ENCODE measurements around the gene MBP. TPM values are rescaled to one million over a fixed set of nuclear protein-coding genes. Genes with fewer than 3 reads are reported as not detected.

Gene MBP
- 3.1 and 6.8 TPM in 2 replicates for total RNA-seq (2012; rRNA removed)

DNA sequence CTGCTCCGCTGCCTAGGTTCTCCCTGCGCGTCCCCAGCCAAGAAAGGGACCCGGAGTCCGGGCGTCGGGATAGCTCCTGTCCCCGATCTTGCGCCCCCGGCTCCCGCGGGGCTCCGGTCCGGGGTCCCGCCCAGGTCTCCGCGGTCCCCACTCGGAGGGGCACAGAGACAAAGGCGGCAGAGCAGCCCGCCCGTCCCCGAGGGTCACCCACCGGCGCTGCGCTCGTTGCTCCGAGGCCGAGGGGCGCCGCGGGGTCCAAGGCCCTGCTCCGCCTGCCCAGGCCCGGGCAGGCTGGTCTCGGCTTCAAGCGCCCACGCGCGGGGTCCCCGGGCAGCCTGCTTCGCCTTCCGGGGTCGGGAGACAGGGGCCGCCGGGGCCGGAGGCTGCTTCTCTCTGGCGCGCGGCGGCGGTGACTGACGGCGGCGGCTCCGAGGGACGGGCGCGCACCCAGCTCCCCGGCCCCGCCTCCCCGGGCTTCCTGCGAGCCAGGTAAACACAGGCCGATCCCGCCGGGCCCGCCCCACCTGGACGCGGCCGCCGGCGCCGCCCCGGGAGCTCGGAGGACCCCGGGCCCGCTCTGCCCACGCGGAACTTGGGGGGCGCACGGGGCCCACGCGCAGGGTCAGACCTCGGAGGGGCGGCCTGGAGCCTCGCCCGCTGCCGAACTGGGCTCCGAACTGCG is at the start of gene MBP:
TSS of gene MBP (minus strand) at position 415 of the 682 bp plus-strand sequence. CDS start 27,522 bp downstream, outside the sequence.
- Histone ChIP-seq H3K4me3 (ENCODE audit: low read length) (peak within 1 kb of the TSS; percentile 63), H3K36me3 (ENCODE audit: insufficient read depth, low read length) (no peaks in the 10 kb centered on the region), H3K9ac (ENCODE audit: low read depth, low read length) (peak within 1 kb of the TSS; percentile 71), H3K9me3 (replicated peaks; ENCODE audit: low read length) (no peaks in the 10 kb centered on the region), H3K4me1 (ENCODE audit: control insufficient read depth, insufficient read depth, low read length) (peaks cover 48% of the 10 kb centered on the region), H3K27me3 (ENCODE audit: control insufficient read depth, insufficient read depth, low read length) (peaks cover 30% of the 10 kb centered on the region), H3K4me2 (ENCODE audit: low read length) (peak within 1 kb of the TSS; percentile 80)

- no peak overlapping the region for H3K9ac ChIP-seq (ENCODE audit: low read depth, low read length)
- H3K9me3 ChIP-seq (replicated peaks; ENCODE audit: low read length) = no peaks in the 10 kb centered on the region
- no peak overlapping the region for H3K4me3 ChIP-seq (ENCODE audit: low read length)
- H3K4me1 ChIP-seq (ENCODE audit: control insufficient read depth, insufficient read depth, low read length) = no peaks in the 10 kb centered on the region
- H3K36me3 ChIP-seq (ENCODE audit: insufficient read depth, low read length) = no peaks in the 10 kb centered on the region
- H3K4me2 ChIP-seq (ENCODE audit: low read length) = no peak overlapping the region
- H3K27me3 ChIP-seq (ENCODE audit: control insufficient read depth, insufficient read depth, low read length) = peaks cover 4% of the 10 kb centered on the region
These were observed 49.5 kb upstream of the MBP start for GRCh38 chr18:77181950-77182707.

DNA sequence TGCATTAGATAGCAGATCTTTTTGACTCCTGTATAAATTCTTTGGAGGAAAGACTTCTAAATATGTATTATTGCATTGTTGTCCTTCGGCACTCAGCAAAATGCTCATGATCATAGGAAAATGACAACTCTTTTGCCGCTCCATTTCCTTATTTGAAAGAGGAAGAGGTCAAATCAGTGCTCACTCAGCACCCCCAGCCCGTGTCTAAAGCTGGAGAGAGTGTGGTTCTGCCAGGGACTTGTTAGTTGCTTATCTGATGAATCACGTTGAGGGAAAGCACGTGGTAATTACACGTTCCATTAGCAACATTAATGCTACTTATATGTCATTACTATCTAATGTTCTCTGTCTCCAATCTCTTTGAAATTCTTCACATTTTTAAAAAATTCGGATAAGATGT is 46.0 kb upstream of the MBP start:
- Histone ChIP-seq H3K27me3 (ENCODE audit: control insufficient read depth, insufficient read depth, low read length) (peaks cover 4% of the 10 kb centered on the region), H3K4me2 (ENCODE audit: low read length) (no peak overlapping the region), H3K9ac (ENCODE audit: low read depth, low read length) (no peak overlapping the region), H3K4me3 (ENCODE audit: low read length) (no peak overlapping the region), H3K4me1 (ENCODE audit: control insufficient read depth, insufficient read depth, low read length) (no peaks in the 10 kb centered on the region), H3K9me3 (replicated peaks; ENCODE audit: low read length) (no peaks in the 10 kb centered on the region), H3K36me3 (ENCODE audit: insufficient read depth, low read length) (no peaks in the 10 kb centered on the region)

GRCh38 chr18:77177009-77177408 is 44.4 kb upstream of the MBP start:
- Histone ChIP-seq H3K9ac (ENCODE audit: low read depth, low read length) (no peak overlapping the region), H3K27me3 (ENCODE audit: control insufficient read depth, insufficient read depth, low read length) (peaks cover 7% of the 10 kb centered on the region), H3K4me1 (ENCODE audit: control insufficient read depth, insufficient read depth, low read length) (no peaks in the 10 kb centered on the region), H3K36me3 (ENCODE audit: insufficient read depth, low read length) (no peaks in the 10 kb centered on the region), H3K4me3 (ENCODE audit: low read length) (no peak overlapping the region), H3K4me2 (ENCODE audit: low read length) (no peak overlapping the region), H3K9me3 (replicated peaks; ENCODE audit: low read length) (no peaks in the 10 kb centered on the region)

- no peaks in the 10 kb centered on the region for H3K36me3 ChIP-seq (ENCODE audit: insufficient read depth, low read length)
- H3K4me2 ChIP-seq (ENCODE audit: low read length) = no peak overlapping the region
- H3K27me3 ChIP-seq (ENCODE audit: control insufficient read depth, insufficient read depth, low read length) = peaks cover 19% of the 10 kb centered on the region
- H3K4me1 ChIP-seq (ENCODE audit: control insufficient read depth, insufficient read depth, low read length) = no peaks in the 10 kb centered on the region
- H3K9me3 ChIP-seq (replicated peaks; ENCODE audit: low read length) = no peaks in the 10 kb centered on the region
- H3K9ac ChIP-seq (ENCODE audit: low read depth, low read length) = no peak overlapping the region
- no peak overlapping the region for H3K4me3 ChIP-seq (ENCODE audit: low read length)
These were observed 40.9 kb upstream of the MBP start for GRCh38 chr18:77173275-77174030.

DNA sequence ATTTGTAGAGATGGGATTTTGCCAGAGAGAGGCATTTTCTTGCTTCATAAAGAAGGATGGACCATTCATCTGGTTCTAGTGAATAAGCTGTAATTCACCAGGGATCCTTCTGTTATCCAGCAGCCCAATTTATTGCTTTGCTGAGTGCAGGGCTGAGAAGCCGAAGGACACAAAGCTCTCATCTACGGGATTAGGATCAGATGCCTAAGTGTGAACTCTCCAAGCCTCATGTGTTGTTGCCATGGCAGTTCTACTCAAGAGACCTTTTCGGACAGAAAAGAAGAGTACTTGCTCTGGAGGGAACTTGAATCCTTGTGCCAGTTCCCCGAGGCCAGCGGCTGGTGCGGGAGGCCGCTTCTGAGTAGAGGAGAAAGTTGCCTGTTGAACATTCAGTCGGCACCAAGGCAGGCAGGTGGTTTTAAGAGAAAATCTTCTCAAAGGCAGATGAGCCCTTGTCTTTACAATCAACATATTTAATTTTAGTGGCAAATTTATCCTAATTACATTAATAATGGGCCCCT is 38.4 kb upstream of the MBP start:
- Histone ChIP-seq H3K9ac (ENCODE audit: low read depth, low read length) (no peak overlapping the region), H3K4me3 (ENCODE audit: low read length) (no peak overlapping the region), H3K9me3 (replicated peaks; ENCODE audit: low read length) (no peaks in the 10 kb centered on the region), H3K36me3 (ENCODE audit: insufficient read depth, low read length) (no peaks in the 10 kb centered on the region), H3K4me1 (ENCODE audit: control insufficient read depth, insufficient read depth, low read length) (peaks cover 2% of the 10 kb centered on the region), H3K27me3 (ENCODE audit: control insufficient read depth, insufficient read depth, low read length) (peaks cover 32% of the 10 kb centered on the region), H3K4me2 (ENCODE audit: low read length) (no peak overlapping the region)

DNA sequence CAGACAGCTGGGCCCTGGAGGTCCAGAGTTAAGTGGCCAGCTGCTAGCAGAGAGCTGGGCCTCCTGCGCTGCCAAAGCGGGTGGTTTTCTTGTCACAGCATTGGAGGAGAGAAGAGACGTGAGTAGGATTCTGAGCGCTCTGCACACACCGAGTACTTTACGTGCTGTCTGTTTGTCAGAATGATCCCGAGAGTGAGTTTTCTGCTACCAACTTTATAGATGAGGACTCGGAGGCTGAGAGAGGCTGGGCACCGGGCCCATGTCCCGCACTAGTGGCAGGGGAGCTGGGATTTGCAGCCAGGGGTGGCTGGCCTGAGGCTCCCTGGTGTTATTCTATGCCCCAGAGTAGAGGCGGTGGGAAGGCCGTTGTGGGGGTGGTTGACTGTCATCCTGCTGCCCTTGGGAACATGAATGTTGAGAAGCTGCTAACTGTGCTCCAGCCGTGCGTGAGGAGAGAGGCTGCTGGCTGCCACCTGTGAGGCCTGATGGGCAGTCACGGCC is 36.3 kb upstream of the MBP start:
- Histone ChIP-seq H3K27me3 (ENCODE audit: control insufficient read depth, insufficient read depth, low read length) (peaks cover 38% of the 10 kb centered on the region), H3K4me1 (ENCODE audit: control insufficient read depth, insufficient read depth, low read length) (peaks cover 7% of the 10 kb centered on the region), H3K9ac (ENCODE audit: low read depth, low read length) (no peak overlapping the region)

GRCh38 chr18:77167251-77167650 is 34.7 kb upstream of the MBP start:
- Histone ChIP-seq H3K36me3 (ENCODE audit: insufficient read depth, low read length) (no peaks in the 10 kb centered on the region), H3K27me3 (ENCODE audit: control insufficient read depth, insufficient read depth, low read length) (peaks cover 36% of the 10 kb centered on the region), H3K9me3 (replicated peaks; ENCODE audit: low read length) (no peaks in the 10 kb centered on the region), H3K4me1 (ENCODE audit: control insufficient read depth, insufficient read depth, low read length) (peaks cover 7% of the 10 kb centered on the region), H3K4me3 (ENCODE audit: low read length) (no peak overlapping the region), H3K9ac (ENCODE audit: low read depth, low read length) (no peak overlapping the region), H3K4me2 (ENCODE audit: low read length) (no peak overlapping the region)

More for the DNA sequence above, 36.3 kb upstream of the MBP start:
- Histone ChIP-seq H3K4me3 (ENCODE audit: low read length) (no peak overlapping the region), H3K36me3 (ENCODE audit: insufficient read depth, low read length) (no peaks in the 10 kb centered on the region), H3K9me3 (replicated peaks; ENCODE audit: low read length) (no peaks in the 10 kb centered on the region), H3K4me2 (ENCODE audit: low read length) (no peak overlapping the region)

GRCh38 chr18:77166523-77166922 is 33.9 kb upstream of the MBP start:
- Histone ChIP-seq H3K4me1 (ENCODE audit: control insufficient read depth, insufficient read depth, low read length) (peaks cover 7% of the 10 kb centered on the region), H3K9me3 (replicated peaks; ENCODE audit: low read length) (no peaks in the 10 kb centered on the region), H3K4me3 (ENCODE audit: low read length) (no peak overlapping the region), H3K27me3 (ENCODE audit: control insufficient read depth, insufficient read depth, low read length) (peaks cover 36% of the 10 kb centered on the region), H3K36me3 (ENCODE audit: insufficient read depth, low read length) (no peaks in the 10 kb centered on the region), H3K9ac (ENCODE audit: low read depth, low read length) (no peak overlapping the region), H3K4me2 (ENCODE audit: low read length) (no peak overlapping the region)

GRCh38 chr18:77165503-77166188 is 33.1 kb upstream of the MBP start:
- Histone ChIP-seq H3K9ac (ENCODE audit: low read depth, low read length) (no peak overlapping the region), H3K4me2 (ENCODE audit: low read length) (no peak overlapping the region), H3K9me3 (replicated peaks; ENCODE audit: low read length) (no peaks in the 10 kb centered on the region), H3K27me3 (ENCODE audit: control insufficient read depth, insufficient read depth, low read length) (peaks cover 32% of the 10 kb centered on the region), H3K36me3 (ENCODE audit: insufficient read depth, low read length) (no peaks in the 10 kb centered on the region), H3K4me3 (ENCODE audit: low read length) (no peak overlapping the region), H3K4me1 (ENCODE audit: control insufficient read depth, insufficient read depth, low read length) (peaks cover 7% of the 10 kb centered on the region)

Measured in skeletal muscle satellite cell (primary cell).